DMS 273 treated with DMSO at 0.1 percent for 48 hours (cell line): ENCODE data around the gene ATG2A.

Source experiments
- DNase-seq: peaks from one replicate; lab custom pipeline; 2025; lab: John Stamatoyannopoulos, UW

The ATG2A gene

DNA sequence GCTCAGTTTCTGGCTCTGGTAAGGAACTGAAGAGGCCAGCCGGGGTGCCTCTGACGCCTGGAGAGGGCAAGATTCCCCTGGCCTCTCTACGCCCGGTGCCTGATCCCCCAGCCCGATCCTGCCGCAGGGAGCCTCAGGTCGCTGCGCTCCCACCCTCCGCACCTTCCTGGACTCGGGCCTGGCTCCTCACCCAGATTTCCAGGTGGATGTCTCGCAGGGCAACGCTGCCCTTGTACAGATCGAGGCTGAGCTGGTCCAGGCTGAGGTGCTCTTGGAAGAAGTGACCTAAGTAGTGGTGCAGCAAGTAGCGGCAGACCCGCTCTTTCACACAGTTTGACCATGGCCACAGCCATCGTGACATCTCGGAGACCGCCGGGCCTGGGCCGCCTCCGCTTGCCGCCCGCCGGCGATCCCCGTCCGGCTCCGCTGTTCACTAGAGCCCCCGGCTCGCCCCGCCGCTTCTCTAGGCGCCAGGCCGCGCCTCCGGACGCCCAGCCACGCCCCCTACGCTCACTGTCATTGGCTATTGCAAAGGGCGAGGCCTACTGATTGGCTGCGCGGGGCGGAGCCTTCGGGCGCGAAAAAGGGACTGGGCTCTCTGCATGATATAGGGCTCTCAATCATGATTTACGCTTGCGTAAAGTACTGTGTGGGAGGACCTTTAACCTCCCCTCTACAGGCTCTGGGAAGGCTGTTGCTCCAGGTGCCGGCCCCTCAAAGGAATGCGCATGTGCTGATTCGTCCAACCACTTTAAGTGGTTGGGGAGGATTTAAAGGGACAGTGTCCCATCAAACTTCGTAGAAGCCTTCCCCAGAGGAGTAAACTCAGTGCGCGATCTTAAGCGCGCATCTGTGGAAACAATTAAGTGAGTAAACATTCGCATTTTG is at the start of gene ATG2A:
TSS of gene ATG2A (minus strand) at position 435 of the 888 bp plus-strand sequence. CDS start at position 361, 74 bp downstream.
- peak; percentile 97 for DNase-seq

DNA sequence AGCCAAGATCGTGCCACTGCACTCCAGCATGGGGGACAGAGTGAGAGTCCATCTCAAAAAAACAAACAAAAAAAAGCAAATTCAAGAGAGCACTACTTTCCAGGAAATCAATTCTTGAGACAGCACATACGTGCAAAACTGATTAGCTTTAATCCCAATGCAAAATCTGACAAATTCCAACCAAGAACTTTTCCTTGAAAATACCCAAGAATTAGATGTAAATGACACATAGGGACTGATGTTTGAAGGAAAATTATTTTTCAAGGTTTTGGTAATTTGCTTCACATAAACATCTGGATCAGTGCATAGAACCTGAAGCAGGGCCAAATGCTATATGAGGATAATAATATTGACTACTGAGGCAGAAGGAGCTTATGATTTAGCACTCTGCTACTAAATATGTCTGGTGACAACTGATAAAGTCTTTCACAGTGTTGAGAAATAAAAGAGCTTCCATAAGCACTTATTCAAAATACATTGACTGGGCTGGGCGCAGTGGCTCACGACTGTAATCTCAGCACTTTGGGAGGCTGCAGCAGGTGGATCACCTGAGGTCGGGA is 46.1 kb upstream of the ATG2A start:
- no peak for DNase-seq

DNA sequence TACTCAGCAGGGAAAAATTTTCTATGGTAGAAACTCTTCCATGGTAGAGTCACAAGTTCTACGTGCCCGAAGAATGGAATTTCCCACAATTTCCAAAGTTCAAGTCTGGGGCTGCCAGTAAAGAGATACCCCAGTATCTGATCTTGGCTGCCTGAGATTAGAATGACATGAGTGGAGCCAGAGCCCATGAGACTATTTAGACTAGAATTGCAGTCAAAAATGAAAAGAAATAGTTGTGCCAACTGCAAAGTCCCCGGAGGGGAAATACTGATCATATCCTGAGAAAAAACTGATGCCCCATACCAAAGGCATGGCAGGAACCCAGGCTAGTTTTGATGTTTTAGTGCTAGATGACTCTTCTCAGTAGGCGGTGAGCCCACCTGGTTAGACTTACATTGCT is 43.7 kb upstream of the ATG2A start:
- no peak for DNase-seq

DNA sequence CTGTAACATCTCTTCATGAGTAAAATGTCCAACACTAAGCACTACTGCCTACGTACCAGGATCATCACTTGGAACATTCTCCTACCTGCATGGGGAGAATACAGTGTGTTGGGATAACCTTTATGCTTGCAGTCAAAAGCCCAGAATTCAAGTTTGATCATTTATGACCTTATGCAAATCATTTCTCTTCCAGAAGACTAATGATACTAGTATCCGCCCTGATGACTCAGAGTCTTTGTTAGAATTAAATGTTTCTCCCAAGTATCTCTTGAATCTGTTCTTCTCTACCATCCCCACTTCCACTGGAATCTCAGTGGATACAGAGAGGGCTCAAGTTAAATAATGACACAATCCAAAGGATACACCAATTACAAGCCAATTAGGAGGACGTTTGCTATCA is 42.5 kb upstream of the ATG2A start:
- DNase-seq: no peak

DNA sequence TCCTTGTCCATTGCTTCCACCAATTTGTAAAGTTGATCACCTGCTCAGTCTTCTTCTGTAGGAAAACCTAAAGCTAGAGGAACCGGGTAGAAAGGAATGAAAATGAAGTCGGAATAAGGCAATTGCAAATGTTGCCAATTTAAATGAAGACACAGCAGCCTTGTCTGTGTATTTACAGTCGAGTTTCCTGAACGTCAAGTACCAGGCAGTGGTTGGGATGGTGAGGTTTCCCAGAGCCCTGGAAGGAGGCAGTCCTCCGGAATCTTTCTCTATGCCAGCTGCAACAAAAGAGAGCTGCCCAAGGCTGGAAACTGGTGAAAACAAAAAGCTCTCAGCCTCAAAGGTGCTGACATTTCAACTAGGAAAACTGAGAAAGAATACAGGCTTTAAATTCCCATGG is 37.2 kb upstream of the ATG2A start:
- DNase-seq: no peak

DNA sequence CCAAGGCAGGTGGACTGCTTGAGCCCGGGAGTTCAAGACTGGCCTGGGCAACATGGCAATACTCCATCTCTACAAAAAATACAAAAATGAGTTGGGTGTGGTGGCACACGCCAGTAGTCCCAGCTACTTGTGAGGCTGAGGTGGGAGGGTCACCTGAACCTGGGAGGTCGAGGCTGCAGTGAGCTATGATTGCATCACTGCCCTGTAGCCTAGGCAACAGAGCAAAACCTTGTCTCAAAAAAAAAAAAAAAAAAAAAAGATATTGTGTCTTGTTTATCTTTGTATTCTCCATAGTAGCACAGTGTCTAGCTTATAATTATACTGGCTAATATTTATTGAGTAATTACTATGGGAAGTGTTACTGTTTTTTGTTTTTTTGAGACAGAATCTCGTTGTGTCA is 34.5 kb upstream of the ATG2A start:
- no peak for DNase-seq

DNA sequence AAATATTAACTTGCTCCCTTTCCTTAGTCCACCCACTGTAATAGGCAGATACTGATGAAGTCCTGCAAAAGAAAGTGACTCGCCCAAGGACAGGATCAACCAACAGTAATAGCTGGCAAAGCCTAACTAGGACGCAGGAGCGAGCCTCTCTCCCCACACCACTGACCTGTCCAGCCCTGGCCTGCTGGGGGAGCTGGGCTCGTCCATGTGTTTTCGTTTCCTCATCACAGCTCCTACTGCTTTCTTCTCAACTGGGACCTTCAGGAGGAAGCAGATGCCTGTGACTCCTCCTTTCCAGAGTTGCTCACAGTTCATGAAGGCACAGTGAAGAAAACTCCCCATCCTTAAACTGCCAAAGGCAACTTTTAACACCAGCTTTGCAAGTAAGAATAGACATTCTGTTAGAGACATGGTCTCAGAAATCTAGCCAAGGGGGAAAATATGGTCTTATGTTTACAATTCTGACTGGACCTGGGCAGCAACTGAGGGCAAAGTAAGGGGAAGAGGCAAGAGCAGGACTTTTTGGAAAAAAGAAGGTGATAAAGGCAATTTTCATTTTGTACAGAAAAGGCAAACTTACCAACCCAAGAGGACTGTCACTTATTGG is 30.3 kb upstream of the ATG2A start:
- DNase-seq: no peak

DNA sequence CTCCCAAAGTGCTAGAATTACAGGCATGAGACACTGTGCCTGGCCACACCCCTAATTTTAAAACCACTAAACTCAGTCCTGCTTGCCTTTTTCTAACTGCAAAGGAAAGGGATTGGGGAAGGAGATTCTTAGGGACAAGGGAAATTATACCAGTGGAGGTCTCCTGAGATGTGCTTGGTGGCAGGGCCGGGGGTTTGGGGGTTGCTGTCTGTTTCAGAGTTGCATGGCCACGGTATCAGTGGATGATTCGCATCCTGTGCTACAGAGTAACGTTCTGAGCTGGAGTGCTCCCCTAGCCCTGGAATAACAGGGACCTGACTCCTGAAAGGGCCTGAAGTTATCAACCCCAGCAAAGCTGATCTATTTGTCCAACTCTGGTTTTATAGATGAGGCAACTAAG is 19.5 kb upstream of the ATG2A start:
- no peak for DNase-seq

DNA sequence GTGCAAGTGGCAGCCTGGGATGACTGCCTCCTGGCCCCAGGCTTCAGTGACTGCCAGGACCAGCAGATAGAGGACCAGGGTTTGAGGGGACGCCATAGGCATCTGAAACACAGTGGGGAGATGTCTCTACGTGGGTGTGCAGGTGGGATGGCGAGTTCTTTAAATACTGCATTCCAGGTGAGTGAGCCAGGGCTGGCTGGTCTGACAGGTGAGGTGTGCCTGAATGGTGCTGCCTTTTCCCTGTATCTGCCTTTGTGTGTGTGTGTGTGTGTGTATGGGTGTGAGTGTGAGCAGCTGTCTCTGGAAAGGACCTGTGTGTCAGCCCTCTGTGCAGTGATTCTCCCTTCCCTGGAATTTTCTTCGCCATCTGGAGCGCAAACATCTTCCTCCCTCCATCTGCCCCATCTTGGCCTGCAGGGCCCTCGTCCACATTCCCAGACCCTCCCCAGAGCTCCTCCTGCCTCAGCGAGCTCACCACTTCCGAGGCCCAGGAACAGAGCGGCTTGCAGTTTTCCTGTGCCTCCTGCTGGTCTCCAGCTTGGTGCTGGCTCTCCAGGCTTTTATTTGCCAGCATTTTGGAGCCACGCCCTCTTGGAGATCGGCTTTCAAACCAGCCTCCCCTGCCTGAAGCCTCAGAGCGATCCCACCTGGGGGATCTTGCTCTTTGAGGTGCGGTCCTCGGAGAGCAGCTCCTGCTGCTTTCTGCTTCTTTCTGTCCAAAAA is 18.5 kb upstream of the ATG2A start, which contains the start of gene GPHA2:
TSS of gene GPHA2 (minus strand) at position 535 of the 723 bp plus-strand sequence. CDS start at position 102, 433 bp downstream.
- peak; percentile 55 for DNase-seq

DNA sequence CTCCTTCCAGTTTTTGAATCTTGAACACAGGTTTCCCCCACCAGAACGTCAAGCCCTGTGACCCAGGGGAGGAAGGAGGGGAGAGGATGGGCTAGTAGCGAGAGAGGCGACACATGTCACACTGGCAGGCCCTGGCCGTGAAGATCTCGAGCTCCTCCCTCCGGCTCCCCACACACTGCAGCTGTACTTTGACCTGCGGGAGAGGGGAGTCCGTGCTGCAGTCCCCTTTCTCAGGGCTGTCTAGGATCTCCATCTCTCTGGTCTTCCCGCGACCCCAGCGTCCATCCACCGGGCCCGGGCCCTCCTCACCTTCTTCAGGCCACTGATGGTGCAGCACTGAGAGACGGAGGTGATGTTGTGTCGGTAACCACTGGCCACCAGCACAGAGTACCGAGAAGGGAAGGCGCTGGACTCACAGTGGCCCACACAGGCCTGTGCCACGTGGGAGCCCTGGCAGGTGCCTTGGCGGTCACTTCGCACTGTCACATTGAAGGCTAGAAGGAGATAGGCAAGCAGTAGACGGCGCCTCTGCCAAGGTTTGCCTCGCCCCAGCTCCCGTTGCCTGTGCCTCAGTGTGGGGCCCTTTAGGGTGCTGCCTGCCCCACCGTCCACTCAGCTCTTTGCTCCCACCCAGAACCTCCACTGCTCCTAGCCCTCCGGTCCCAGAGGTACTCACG is 17.8 kb upstream of the ATG2A start:
- no peak for DNase-seq

DNA sequence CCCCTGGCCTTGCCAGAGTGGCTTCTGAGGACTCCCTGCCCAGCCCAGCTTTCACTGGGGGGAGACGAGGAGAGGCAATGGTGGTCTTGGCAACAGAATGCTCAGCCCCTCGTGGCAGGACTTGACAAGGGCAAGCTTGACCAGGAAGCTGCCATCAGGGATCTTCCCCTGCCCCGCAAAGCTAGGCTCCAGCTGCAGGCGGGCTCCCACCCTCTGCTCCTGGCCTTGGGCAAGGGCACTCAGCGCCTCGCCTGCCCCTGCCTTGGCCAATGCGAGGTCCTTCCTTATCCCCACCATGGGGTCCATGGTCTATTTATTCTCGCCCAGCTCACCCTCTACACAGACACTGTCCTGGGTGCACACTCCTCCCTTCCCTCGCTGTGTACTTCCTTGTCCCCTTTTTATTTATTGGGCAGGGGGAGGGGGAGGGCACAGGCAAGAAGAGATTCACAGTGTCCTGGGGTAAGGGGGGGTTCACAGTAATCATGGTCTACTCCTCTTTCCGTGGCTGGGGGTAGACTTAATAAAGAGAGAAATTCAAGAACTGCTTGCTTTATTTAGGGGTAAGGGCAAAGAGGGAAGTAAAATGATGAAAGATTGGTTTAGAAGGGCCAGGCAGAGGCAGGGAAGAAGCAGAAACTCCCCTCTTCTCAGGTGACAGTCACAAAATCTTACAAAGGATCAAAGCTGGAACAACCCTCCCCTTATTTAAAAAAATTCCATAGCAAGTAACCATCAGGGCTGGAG is 17.1 kb upstream of the ATG2A start:
- no peak for DNase-seq

DNA sequence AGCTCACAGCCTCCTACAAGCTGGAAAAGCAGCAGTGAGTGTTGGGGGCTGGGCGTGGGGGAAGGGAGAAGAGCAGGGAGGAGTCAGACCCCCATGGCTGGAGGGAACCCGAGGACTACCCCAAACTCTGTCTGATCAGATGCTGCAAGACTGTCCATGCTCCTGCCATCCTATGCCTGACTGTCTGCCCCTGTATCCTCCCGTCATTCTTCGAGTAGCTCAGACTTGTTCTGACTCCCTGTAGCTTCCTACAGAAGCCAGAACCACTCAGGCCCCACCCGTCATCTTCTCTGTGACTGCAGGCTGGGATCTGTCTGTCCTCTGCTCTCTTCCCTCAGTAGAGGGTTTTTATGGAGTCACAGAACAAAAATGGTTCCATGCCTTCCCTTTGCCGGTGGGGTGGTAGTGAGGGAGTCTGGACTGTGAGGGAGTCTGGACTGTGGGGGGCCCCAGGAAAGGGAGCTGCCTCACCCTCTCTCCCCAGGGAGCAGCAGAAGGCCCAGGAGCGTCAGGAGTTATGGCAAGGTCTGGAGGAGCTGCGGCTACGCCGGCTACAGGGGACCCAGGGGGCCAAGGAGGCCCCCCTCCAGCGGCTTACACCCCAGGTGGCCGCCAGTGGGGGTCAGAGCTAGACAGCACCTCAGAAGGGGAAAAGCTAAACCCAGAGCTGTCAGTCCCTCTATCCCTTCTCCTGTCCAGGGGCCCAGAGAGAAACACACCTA is 16.4 kb upstream of the ATG2A start:
- no peak for DNase-seq

DNA sequence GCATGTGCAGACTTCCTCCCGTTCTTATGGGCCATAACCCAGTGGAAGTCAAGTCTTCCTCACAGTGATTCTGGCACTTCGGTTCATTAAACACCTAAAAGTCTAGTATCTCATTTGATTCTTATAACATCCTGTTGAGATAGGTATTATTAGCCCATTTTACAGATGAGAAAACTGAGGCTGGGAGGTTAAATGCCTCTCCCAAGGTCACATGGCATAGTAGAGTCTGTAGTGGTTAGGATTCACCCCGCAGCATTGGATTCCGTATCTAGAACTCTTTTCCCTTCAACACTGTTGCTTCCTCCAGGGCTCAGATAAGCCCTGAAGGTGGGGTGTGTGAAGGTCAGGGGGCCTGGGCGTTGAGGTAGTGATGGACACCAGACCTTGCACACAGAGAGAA is 15.3 kb upstream of the ATG2A start:
- DNase-seq: no peak

DNA sequence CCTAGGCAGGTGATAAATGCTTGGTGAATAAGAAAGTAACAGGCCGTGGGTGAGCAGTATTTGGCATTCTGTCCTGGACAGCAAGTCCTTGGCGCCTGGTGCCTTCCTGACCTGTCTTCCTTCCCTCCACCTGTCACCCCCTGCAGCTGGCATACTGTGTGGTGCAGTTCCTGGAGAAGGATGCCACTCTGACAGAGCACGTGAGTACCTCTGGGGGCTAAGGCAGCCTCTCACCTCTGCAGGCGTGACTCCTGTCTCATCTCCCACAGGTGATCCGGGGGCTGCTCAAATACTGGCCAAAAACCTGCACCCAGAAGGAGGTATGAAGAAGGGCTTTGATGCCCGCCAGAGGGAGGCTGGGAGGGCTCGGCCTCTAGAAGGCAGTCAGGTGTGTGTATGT is 14.3 kb upstream of the ATG2A start:
- DNase-seq: no peak

DNA sequence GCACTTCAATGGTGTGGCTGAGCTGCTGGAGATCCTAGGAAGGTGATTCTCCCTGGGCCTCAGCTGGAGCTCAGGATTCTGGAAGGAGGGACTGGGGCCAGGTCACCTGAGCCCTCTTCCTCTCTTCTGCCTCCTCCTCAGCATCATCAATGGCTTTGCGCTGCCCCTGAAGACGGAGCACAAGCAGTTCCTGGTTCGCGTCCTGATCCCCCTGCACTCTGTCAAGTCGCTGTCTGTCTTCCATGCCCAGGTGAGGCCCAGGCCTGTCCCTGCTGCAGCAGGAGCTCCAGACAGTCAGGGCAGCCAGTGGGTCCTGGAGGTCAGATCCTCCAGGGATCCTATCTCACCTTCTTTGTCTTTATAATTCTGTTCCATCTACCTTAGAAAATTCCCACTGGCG is 13.3 kb upstream of the ATG2A start:
- DNase-seq: no peak

DNA sequence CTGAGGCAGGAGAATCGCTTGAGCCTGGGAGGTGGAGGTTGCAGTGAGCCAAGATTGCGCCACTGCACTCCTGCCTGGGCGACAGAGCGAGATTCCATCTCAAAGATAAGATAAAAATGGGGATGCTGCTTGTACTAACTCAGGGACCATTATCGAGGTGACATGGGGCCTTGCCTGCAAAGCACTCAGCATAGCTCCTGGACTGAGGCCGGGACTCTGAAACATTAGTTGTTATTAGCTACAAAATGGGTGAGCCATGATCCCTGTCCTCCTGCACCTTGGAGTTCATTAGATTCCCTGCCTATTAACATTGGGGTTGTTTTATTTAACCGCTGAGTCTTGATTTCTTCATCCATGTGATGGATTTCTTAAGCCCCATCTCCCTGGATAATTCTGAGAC is 12.6 kb upstream of the ATG2A start:
- DNase-seq: no peak

DNA sequence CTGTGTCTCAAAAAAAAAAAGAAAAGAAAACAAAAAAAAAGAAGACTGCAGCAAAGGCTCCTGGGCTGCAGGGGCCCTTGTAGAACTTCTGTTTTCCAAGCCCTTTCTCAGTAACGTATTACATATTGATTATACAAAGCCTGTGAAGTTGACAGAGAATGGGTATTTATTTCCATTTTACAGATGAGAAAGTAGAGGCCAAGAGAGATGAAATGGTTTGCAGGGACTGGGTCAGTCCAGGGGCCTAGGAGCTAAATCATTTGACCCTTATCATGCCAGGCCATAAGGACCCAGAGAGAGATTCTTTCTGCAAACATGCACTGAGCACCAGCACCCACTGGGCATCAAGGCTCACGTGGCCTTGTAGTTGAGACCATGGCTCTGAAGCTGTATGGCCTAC is 11.9 kb upstream of the ATG2A start:
- no peak for DNase-seq

DNA sequence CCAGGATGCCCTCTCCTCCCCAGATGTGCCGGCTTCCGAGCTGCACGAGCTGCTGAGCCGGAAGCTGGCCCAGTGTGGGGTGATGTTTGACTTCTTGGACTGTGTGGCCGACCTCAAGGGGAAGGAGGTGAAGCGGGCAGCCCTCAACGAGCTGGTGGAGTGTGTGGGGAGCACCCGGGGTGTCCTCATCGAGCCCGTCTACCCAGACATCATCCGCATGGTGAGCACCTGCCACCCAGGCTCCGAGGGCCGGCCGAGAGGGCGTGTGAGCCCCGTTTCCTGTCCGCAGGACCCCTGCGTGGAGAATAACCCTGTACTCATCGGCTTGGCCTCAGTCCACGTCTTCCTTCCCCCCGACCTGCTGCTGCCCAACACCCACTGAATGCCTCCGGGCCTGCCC is 9.7 kb upstream of the ATG2A start:
- DNase-seq: no peak

DNA sequence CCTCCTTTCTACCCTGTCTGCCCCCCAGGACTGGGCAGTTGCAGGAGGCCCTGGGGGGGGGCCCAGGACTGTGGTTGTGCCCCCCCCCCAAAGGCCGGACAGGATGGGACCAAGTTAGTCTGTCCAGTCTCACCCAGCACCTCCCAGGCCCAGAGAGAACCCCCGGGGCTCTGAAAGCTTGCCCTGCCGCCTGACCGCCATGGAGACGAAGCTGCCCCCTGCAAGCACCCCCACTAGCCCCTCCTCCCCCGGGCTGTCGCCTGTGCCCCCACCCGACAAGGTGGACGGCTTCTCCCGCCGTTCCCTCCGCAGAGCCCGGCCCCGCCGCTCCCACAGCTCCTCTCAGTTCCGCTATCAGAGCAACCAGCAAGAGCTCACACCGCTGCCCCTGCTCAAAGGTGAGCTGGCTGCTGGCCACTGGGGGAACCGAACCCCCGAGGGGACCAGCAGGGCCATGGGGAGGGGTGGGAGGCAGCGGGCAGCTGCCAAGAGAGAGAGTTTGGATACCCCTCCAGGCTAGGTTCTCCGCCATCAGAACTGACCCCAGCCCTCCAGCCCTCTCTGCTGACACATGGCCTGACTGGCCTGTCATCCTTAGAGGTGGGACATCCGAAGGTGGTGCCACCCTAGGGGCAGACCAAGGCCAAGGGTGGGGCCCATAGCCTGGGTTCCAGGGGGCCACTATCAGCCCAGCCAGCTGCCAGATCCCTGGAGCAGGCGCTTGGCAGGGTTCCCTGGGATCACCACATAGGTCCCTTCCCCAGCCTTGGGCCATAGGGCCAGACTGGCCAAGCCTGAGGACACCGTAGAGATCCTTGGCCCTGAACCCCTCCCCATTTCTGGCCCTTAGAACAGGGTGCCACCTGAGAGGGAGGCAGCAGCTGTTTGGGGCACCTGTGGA is 8.8 kb upstream of the ATG2A start:
- no peak for DNase-seq

DNA sequence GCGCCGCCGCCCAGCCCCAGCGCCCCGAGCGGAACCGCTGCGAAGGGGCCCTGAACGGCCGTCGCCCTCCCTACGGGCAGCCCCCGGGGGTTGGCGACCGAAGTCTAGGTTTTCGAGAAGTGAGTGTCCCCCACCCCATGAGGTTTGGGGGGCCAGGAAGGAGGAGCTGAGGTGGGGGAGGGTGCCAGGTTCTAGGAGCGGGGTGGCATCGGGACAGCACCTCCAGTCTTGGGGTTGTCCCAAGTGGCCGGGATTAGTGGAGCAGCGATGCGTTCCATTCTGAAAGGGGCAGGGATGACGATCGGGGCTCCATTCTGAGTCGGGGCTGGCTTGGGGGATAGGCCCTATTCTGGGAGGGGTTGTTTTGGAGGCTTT is 7.9 kb upstream of the ATG2A start:
- no peak for DNase-seq
